ENCODE data around the gene STMP1.

STMP1 gene

GRCh38 chr7:135659159-135659846 lies 3.0 kb upstream of the STMP1 start:
- H3K4me2 ChIP-seq (ENCODE audit: insufficient read depth, low read length), result no peak overlapping the region
- H2AFZ ChIP-seq (ENCODE audit: low read depth, low read length), result peak overlapping the region; percentile 57; the same call in 1 of the 2 replicates
- H3K9me3 ChIP-seq (ENCODE audit: insufficient read depth, low read length, severe bottlenecking), result no peaks in the 10 kb centered on the region
- no peak for DNase-seq
- no peak for ATAC-seq (ENCODE audit: insufficient read depth, low read depth)
- H3K27ac ChIP-seq (ENCODE audit: low read length), result no peak overlapping the region
- no peaks in the 10 kb centered on the region for H3K36me3 ChIP-seq (ENCODE audit: insufficient read depth, low read length)
- TF ChIP-seq CTCF (IDR thresholded peaks at IDR 0.05; ENCODE audit: borderline replicate concordance, extremely low read depth, low read length, poor library complexity, severe bottlenecking) (no peak), EZH2 (IDR thresholded peaks at IDR 0.05; ENCODE audit: borderline replicate concordance, low read depth, low read length, severe bottlenecking) (no peak)
- no peaks in the 10 kb centered on the region for H4K20me1 ChIP-seq (ENCODE audit: insufficient read depth, low read length)
- H3K79me2 ChIP-seq (ENCODE audit: insufficient read depth, low read length), result peaks cover 20% of the 10 kb centered on the region
- peaks cover 22% of the 10 kb centered on the region for H3K4me1 ChIP-seq (ENCODE audit: insufficient read depth, low read length)
- no peaks in the 10 kb centered on the region for H3K27me3 ChIP-seq (ENCODE audit: insufficient read depth, low read length, poor library complexity)
- H3K4me3 ChIP-seq (ENCODE audit: low read depth in 1 of 2, low read length in 2 of 2), result no peak overlapping the region
- H3K9ac ChIP-seq (ENCODE audit: low read depth, low read length), result no peak overlapping the region

GRCh38 chr7:135661311-135662122 lies 797 bp upstream of the STMP1 start:
- H3K4me1 ChIP-seq (ENCODE audit: insufficient read depth, low read length), result peaks cover 38% of the 10 kb centered on the region
- H3K36me3 ChIP-seq (ENCODE audit: insufficient read depth, low read length), result no peaks in the 10 kb centered on the region
- H3K27ac ChIP-seq (ENCODE audit: low read length), result peak overlapping the region; percentile 79
- no peaks in the 10 kb centered on the region for H4K20me1 ChIP-seq (ENCODE audit: insufficient read depth, low read length)
- H3K9me3 ChIP-seq (ENCODE audit: insufficient read depth, low read length, severe bottlenecking), result no peaks in the 10 kb centered on the region
- peak overlapping the region; percentile 46 to 99; a peak in 3 of 4 replicates for H3K4me3 ChIP-seq (ENCODE audit: low read depth in 1 of 2, low read length in 2 of 2)
- TF ChIP-seq CTCF (IDR thresholded peaks at IDR 0.05; ENCODE audit: borderline replicate concordance, extremely low read depth, low read length, poor library complexity, severe bottlenecking) (no peak), EZH2 (IDR thresholded peaks at IDR 0.05; ENCODE audit: borderline replicate concordance, low read depth, low read length, severe bottlenecking) (no peak)
- DNase-seq, result no peak
- H3K4me2 ChIP-seq (ENCODE audit: insufficient read depth, low read length), result peak overlapping the region; percentile 93
- peak; percentile 16 for ATAC-seq (ENCODE audit: insufficient read depth, low read depth)
- peak overlapping the region; percentile 91 for H3K9ac ChIP-seq (ENCODE audit: low read depth, low read length)
- H2AFZ ChIP-seq (ENCODE audit: low read depth, low read length), result peak overlapping the region; percentile 97
- peaks cover 42% of the 10 kb centered on the region for H3K79me2 ChIP-seq (ENCODE audit: insufficient read depth, low read length)
- H3K27me3 ChIP-seq (ENCODE audit: insufficient read depth, low read length, poor library complexity), result no peaks in the 10 kb centered on the region

GRCh38 chr7:135662123-135662372 lies 266 bp upstream of the STMP1 start:
- TF ChIP-seq CTCF (IDR thresholded peaks at IDR 0.05; ENCODE audit: borderline replicate concordance, extremely low read depth, low read length, poor library complexity, severe bottlenecking) (no peak), EZH2 (IDR thresholded peaks at IDR 0.05; ENCODE audit: borderline replicate concordance, low read depth, low read length, severe bottlenecking) (no peak)
- Histone ChIP-seq H3K27me3 (ENCODE audit: insufficient read depth, low read length, poor library complexity) (no peaks in the 10 kb centered on the region), H3K36me3 (ENCODE audit: insufficient read depth, low read length) (no peaks in the 10 kb centered on the region), H3K27ac (ENCODE audit: low read length) (peak overlapping the region; percentile 79), H2AFZ (ENCODE audit: low read depth, low read length) (peak overlapping the region; percentile 97), H3K9me3 (ENCODE audit: insufficient read depth, low read length, severe bottlenecking) (no peaks in the 10 kb centered on the region), H3K9ac (ENCODE audit: low read depth, low read length) (peak overlapping the region; percentile 91), H4K20me1 (ENCODE audit: insufficient read depth, low read length) (no peaks in the 10 kb centered on the region), H3K79me2 (ENCODE audit: insufficient read depth, low read length) (peaks cover 47% of the 10 kb centered on the region), H3K4me1 (ENCODE audit: insufficient read depth, low read length) (peaks cover 38% of the 10 kb centered on the region), H3K4me3 (ENCODE audit: low read depth in 1 of 2, low read length in 2 of 2) (peak overlapping the region; percentile 46 to 99; a peak in 3 of 4 replicates), H3K4me2 (ENCODE audit: insufficient read depth, low read length) (peak overlapping the region; percentile 93)
- DNase-seq (no peak), ATAC-seq (ENCODE audit: insufficient read depth, low read depth) (peak; percentile 49; the same call in 2 of the 3 replicates)

Data from DND-41 (cell line).